Measurements from ENCODE around the gene FAM83C.

Gene FAM83C

GRCh38 chr20:35311822-35312221 is 19.6 kb upstream of the FAM83C start:
- Histone ChIP-seq H3K27ac (ENCODE audit: low read length) (no peak overlapping the region), H3K79me2 (ENCODE audit: low read length) (no peaks in the 10 kb centered on the region), H3K4me3 (ENCODE audit: low read length) (no peak overlapping the region), H4K20me1 (ENCODE audit: insufficient read depth, low read length) (no peaks in the 10 kb centered on the region), H3K9ac (ENCODE audit: low read length) (no peak overlapping the region), H3K9me3 (ENCODE audit: insufficient read depth, low read length) (no peaks in the 10 kb centered on the region), H3K27me3 (ENCODE audit: low read depth, low read length) (no peaks in the 10 kb centered on the region), H3K36me3 (replicated peaks; ENCODE audit: low read depth, low read length) (no peaks in the 10 kb centered on the region), H3K4me1 (ENCODE audit: low read length) (peaks cover 19% of the 10 kb centered on the region), H3K4me2 (ENCODE audit: low read length) (peak overlapping the region; percentile 36), H2AFZ (ENCODE audit: low read depth, low read length) (no peak overlapping the region)
- no peak for TF ChIP-seq CTCF (IDR thresholded peaks at IDR 0.05; ENCODE audit: low read depth, low read length)
- TF ChIP-seq EZH2phosphoT487 (IDR thresholded peaks at IDR 0.05; ENCODE audit: low read depth), result no peak

DNA sequence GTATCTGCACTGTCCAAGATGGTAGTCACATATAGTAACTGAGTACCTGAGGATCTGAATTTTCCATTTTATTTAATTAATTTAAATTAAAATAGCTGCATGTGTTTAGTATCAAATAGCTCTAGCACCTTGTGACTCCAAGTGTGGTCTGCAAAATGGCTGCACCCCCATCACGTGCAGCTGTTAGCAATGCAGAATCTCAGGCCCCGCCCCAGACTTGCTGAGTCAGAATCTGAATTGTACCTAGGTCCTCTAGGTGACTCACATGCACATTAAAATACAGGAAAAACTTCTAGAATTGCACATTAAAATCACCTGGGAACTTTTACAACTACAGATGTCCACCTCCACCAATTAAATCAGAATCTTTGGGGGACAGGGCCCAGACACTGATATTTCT is 19.2 kb upstream of the FAM83C start:
- TF ChIP-seq CTCF (IDR thresholded peaks at IDR 0.05; ENCODE audit: low read depth, low read length) (no peak), EZH2phosphoT487 (IDR thresholded peaks at IDR 0.05; ENCODE audit: low read depth) (no peak)
- H3K27me3 ChIP-seq (ENCODE audit: low read depth, low read length), result no peaks in the 10 kb centered on the region
- no peaks in the 10 kb centered on the region for H3K9me3 ChIP-seq (ENCODE audit: insufficient read depth, low read length)
- no peaks in the 10 kb centered on the region for H4K20me1 ChIP-seq (ENCODE audit: insufficient read depth, low read length)
- no peaks in the 10 kb centered on the region for H3K36me3 ChIP-seq (replicated peaks; ENCODE audit: low read depth, low read length)
- no peak overlapping the region for H3K4me3 ChIP-seq (ENCODE audit: low read length)
- H3K9ac ChIP-seq (ENCODE audit: low read length), result no peak overlapping the region
- H3K79me2 ChIP-seq (ENCODE audit: low read length), result no peaks in the 10 kb centered on the region
- H3K4me1 ChIP-seq (ENCODE audit: low read length), result peaks cover 19% of the 10 kb centered on the region
- H3K4me2 ChIP-seq (ENCODE audit: low read length), result peak overlapping the region; percentile 36
- peak overlapping the region; percentile 3; the same call in 1 of the 2 replicates for H2AFZ ChIP-seq (ENCODE audit: low read depth, low read length)
- H3K27ac ChIP-seq (ENCODE audit: low read length), result no peak overlapping the region

GRCh38 chr20:35307666-35308653 is 15.7 kb upstream of the FAM83C start:
- Histone ChIP-seq H3K4me2 (ENCODE audit: low read length) (no peak overlapping the region), H2AFZ (ENCODE audit: low read depth, low read length) (no peak overlapping the region), H3K4me1 (ENCODE audit: low read length) (peaks cover 33% of the 10 kb centered on the region), H3K9me3 (ENCODE audit: insufficient read depth, low read length) (no peaks in the 10 kb centered on the region), H3K9ac (ENCODE audit: low read length) (no peak overlapping the region), H3K27me3 (ENCODE audit: low read depth, low read length) (no peaks in the 10 kb centered on the region), H4K20me1 (ENCODE audit: insufficient read depth, low read length) (no peaks in the 10 kb centered on the region), H3K27ac (ENCODE audit: low read length) (no peak overlapping the region), H3K79me2 (ENCODE audit: low read length) (no peaks in the 10 kb centered on the region), H3K4me3 (ENCODE audit: low read length) (no peak overlapping the region), H3K36me3 (replicated peaks; ENCODE audit: low read depth, low read length) (no peaks in the 10 kb centered on the region)
- TF ChIP-seq CTCF (IDR thresholded peaks at IDR 0.05; ENCODE audit: low read depth, low read length), result no peak
- no peak for TF ChIP-seq EZH2phosphoT487 (IDR thresholded peaks at IDR 0.05; ENCODE audit: low read depth)

GRCh38 chr20:35306931-35307517 is 14.8 kb upstream of the FAM83C start:
- Histone ChIP-seq H3K36me3 (replicated peaks; ENCODE audit: low read depth, low read length) (no peaks in the 10 kb centered on the region), H4K20me1 (ENCODE audit: insufficient read depth, low read length) (no peaks in the 10 kb centered on the region), H2AFZ (ENCODE audit: low read depth, low read length) (no peak overlapping the region), H3K4me3 (ENCODE audit: low read length) (no peak overlapping the region), H3K79me2 (ENCODE audit: low read length) (no peaks in the 10 kb centered on the region), H3K4me2 (ENCODE audit: low read length) (no peak overlapping the region), H3K27me3 (ENCODE audit: low read depth, low read length) (no peaks in the 10 kb centered on the region), H3K4me1 (ENCODE audit: low read length) (peaks cover 35% of the 10 kb centered on the region), H3K9ac (ENCODE audit: low read length) (no peak overlapping the region), H3K27ac (ENCODE audit: low read length) (no peak overlapping the region), H3K9me3 (ENCODE audit: insufficient read depth, low read length) (no peaks in the 10 kb centered on the region)
- TF ChIP-seq CTCF (IDR thresholded peaks at IDR 0.05; ENCODE audit: low read depth, low read length) (peak; percentile 81), EZH2phosphoT487 (IDR thresholded peaks at IDR 0.05; ENCODE audit: low read depth) (no peak)

Data from OCI-LY3 (cell line).